ENCODE results near the gene NOTCH2. TPM values are rescaled to one million over a fixed set of nuclear protein-coding genes. Genes with fewer than 3 reads are reported as not detected.
"Not testable (repeated sequence)": the region's sequence is repeated elsewhere in the genome, so short reads cannot be mapped to it uniquely, and the experiment has no call there.

NOTCH2 gene
- polyA plus RNA-seq, 3 donors, result 47.3 to 108 (median 86.6) TPM

DNA sequence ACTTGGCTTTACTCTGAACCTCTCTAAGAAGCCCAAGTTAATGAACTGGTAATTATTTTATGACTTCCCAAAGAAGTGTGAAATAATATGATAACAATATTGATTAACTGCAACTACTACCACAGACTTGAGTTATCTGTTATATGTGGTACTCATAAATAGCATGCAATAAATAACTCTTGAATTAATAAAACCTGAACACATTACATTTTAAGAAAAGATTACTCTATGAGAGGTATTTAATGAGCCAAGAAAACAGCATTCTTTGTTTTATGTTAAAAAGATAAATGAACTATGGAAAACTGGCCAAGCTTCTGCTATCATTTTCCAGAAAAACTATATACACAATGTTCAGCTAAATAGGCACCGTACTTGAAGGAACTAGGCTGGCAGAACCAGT lies 45.7 kb downstream of the NOTCH2 start:
- H3K4me1 ChIP-seq (ENCODE audit: control insufficient read depth in 1 of 2, insufficient read depth in 2 of 2, low read length in 2 of 2); H3K36me3 Mint-ChIP-seq; H3K9me3 ChIP-seq (replicated peaks in 1 of 2; ENCODE audit: control insufficient read depth in 1 of 2, insufficient read depth in 1 of 2, low read length in 2 of 2); H3K9me3 Mint-ChIP-seq; H3K4me3 ChIP-seq (replicated peaks in 1 of 3; ENCODE audit: low read depth in 2 of 3, low read length in 3 of 3); intact Hi-C loops (cut with micrococcal nuclease); H4K20me1 ChIP-seq (ENCODE audit: insufficient read depth, low read length); H3K27me3 ChIP-seq (ENCODE audit: control insufficient read depth in 2 of 2, insufficient read depth in 2 of 2, low read length in 2 of 2); H3K9ac ChIP-seq (ENCODE audit: insufficient read depth, low read length, poor library complexity, severe bottlenecking); DNase-seq; H3K27me3 Mint-ChIP-seq (ENCODE audit: low read depth in 3 of 3); H3K4me3 Mint-ChIP-seq; H3K27ac ChIP-seq (ENCODE audit: low read depth in 1 of 2, low read length in 2 of 2); H3K27ac Mint-ChIP-seq; H2AFZ ChIP-seq (ENCODE audit: insufficient read depth, low read depth, low read length, poor library complexity, severe bottlenecking); H3K4me1 Mint-ChIP-seq; H3K4me2 ChIP-seq (replicated peaks; ENCODE audit: extremely low read depth, low read length, poor library complexity, severe bottlenecking); H3K79me2 ChIP-seq (ENCODE audit: insufficient read depth, low read length); H3K36me3 ChIP-seq (replicated peaks in 1 of 2; ENCODE audit: control insufficient read depth in 1 of 2, insufficient read depth in 2 of 2, low read length in 2 of 2): not testable (repeated sequence)
- WGBS (ENCODE audit: insufficient coverage), result no CpG with 5 or more reads among the region's 1 CpG

- intact Hi-C loops (cut with micrococcal nuclease); H3K36me3 ChIP-seq (replicated peaks in 1 of 2; ENCODE audit: control insufficient read depth in 1 of 2, insufficient read depth in 2 of 2, low read length in 2 of 2); H3K9ac ChIP-seq (ENCODE audit: insufficient read depth, low read length, poor library complexity, severe bottlenecking); H3K27me3 Mint-ChIP-seq (ENCODE audit: low read depth in 3 of 3); H3K36me3 Mint-ChIP-seq; DNase-seq; H2AFZ ChIP-seq (ENCODE audit: insufficient read depth, low read depth, low read length, poor library complexity, severe bottlenecking); H3K4me1 Mint-ChIP-seq; H3K4me3 ChIP-seq (replicated peaks in 1 of 3; ENCODE audit: low read depth in 2 of 3, low read length in 3 of 3); H3K27ac ChIP-seq (ENCODE audit: low read depth in 1 of 2, low read length in 2 of 2); H3K9me3 Mint-ChIP-seq; H3K4me2 ChIP-seq (replicated peaks; ENCODE audit: extremely low read depth, low read length, poor library complexity, severe bottlenecking); H3K4me1 ChIP-seq (ENCODE audit: control insufficient read depth in 1 of 2, insufficient read depth in 2 of 2, low read length in 2 of 2); H3K9me3 ChIP-seq (replicated peaks in 1 of 2; ENCODE audit: control insufficient read depth in 1 of 2, insufficient read depth in 1 of 2, low read length in 2 of 2); H4K20me1 ChIP-seq (ENCODE audit: insufficient read depth, low read length); H3K27me3 ChIP-seq (ENCODE audit: control insufficient read depth in 2 of 2, insufficient read depth in 2 of 2, low read length in 2 of 2): not testable (repeated sequence)
- Mint-ChIP-seq H3K27ac (peak overlapping the region in 6 of 7 donors; percentile 20 to 86 (median 74)), H3K4me3 (peak overlapping the region; percentile 26 to 34)
- WGBS (ENCODE audit: insufficient coverage), result no CpG with 5 or more reads among the region's 7 CpGs
- H3K79me2 ChIP-seq (ENCODE audit: insufficient read depth, low read length), result peaks cover 13% of the 10 kb centered on the region
Observed at GRCh38 chr1:120014978-120015377, 54.5 kb downstream of the NOTCH2 start.

- H2AFZ ChIP-seq (ENCODE audit: insufficient read depth, low read depth, low read length, poor library complexity, severe bottlenecking); H3K27me3 ChIP-seq (ENCODE audit: control insufficient read depth in 2 of 2, insufficient read depth in 2 of 2, low read length in 2 of 2); H3K27me3 Mint-ChIP-seq (ENCODE audit: low read depth in 3 of 3); H3K9ac ChIP-seq (ENCODE audit: insufficient read depth, low read length, poor library complexity, severe bottlenecking); H3K27ac Mint-ChIP-seq; H3K4me3 Mint-ChIP-seq; H4K20me1 ChIP-seq (ENCODE audit: insufficient read depth, low read length); DNase-seq; intact Hi-C loops (cut with micrococcal nuclease); H3K9me3 ChIP-seq (replicated peaks in 1 of 2; ENCODE audit: control insufficient read depth in 1 of 2, insufficient read depth in 1 of 2, low read length in 2 of 2); H3K4me2 ChIP-seq (replicated peaks; ENCODE audit: extremely low read depth, low read length, poor library complexity, severe bottlenecking); H3K4me1 ChIP-seq (ENCODE audit: control insufficient read depth in 1 of 2, insufficient read depth in 2 of 2, low read length in 2 of 2); H3K9me3 Mint-ChIP-seq; H3K4me3 ChIP-seq (replicated peaks in 1 of 3; ENCODE audit: low read depth in 2 of 3, low read length in 3 of 3); H3K27ac ChIP-seq (ENCODE audit: low read depth in 1 of 2, low read length in 2 of 2); H3K4me1 Mint-ChIP-seq; H3K36me3 ChIP-seq (replicated peaks in 1 of 2; ENCODE audit: control insufficient read depth in 1 of 2, insufficient read depth in 2 of 2, low read length in 2 of 2): not testable (repeated sequence)
- H3K79me2 ChIP-seq (ENCODE audit: insufficient read depth, low read length), result peaks cover 16% of the 10 kb centered on the region
- H3K36me3 Mint-ChIP-seq, result peaks cover 5 to 14% of the 10 kb centered on the region in 2 donors
- no CpG with 5 or more reads among the region's 1 CpG for WGBS (ENCODE audit: insufficient coverage)
Observed at GRCh38 chr1:120008320-120008719, 61.1 kb downstream of the NOTCH2 start.

DNA sequence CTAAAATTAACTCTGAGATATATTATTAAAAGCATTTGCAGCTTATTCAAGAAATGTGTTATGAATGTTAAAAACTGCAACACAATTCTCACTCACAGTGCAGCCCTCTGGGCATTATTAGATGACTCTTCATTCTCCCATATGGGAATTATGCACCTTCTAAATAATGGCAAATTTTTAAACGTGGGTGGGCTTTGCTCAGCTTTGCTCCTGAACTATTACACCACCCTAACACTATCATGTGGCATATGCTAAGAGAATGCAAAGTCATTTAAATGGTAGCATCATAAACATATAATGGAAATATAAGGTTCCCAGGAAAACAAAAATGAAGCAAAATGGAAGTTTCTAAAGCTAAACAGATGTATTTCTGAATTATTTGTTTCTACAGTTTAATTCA lies 61.6 kb downstream of the NOTCH2 start:
- DNase-seq; H3K4me2 ChIP-seq (replicated peaks; ENCODE audit: extremely low read depth, low read length, poor library complexity, severe bottlenecking); H3K36me3 ChIP-seq (replicated peaks in 1 of 2; ENCODE audit: control insufficient read depth in 1 of 2, insufficient read depth in 2 of 2, low read length in 2 of 2); H3K4me3 Mint-ChIP-seq; H3K9me3 ChIP-seq (replicated peaks in 1 of 2; ENCODE audit: control insufficient read depth in 1 of 2, insufficient read depth in 1 of 2, low read length in 2 of 2); H3K9ac ChIP-seq (ENCODE audit: insufficient read depth, low read length, poor library complexity, severe bottlenecking); H3K4me1 ChIP-seq (ENCODE audit: control insufficient read depth in 1 of 2, insufficient read depth in 2 of 2, low read length in 2 of 2); H3K27ac Mint-ChIP-seq; H4K20me1 ChIP-seq (ENCODE audit: insufficient read depth, low read length); H3K9me3 Mint-ChIP-seq; H3K4me1 Mint-ChIP-seq; intact Hi-C loops (cut with micrococcal nuclease); H2AFZ ChIP-seq (ENCODE audit: insufficient read depth, low read depth, low read length, poor library complexity, severe bottlenecking); H3K27ac ChIP-seq (ENCODE audit: low read depth in 1 of 2, low read length in 2 of 2); H3K27me3 ChIP-seq (ENCODE audit: control insufficient read depth in 2 of 2, insufficient read depth in 2 of 2, low read length in 2 of 2); H3K27me3 Mint-ChIP-seq (ENCODE audit: low read depth in 3 of 3); H3K4me3 ChIP-seq (replicated peaks in 1 of 3; ENCODE audit: low read depth in 2 of 3, low read length in 3 of 3): not testable (repeated sequence)
- H3K79me2 ChIP-seq (ENCODE audit: insufficient read depth, low read length), result peaks cover 16% of the 10 kb centered on the region
- WGBS (ENCODE audit: insufficient coverage), result no CpG with 5 or more reads among the region's 1 CpG
- peaks cover 5 to 14% of the 10 kb centered on the region in 2 donors for H3K36me3 Mint-ChIP-seq
